GM10248 (cell line): Measurements from ENCODE around the gene COMMD8.

Experiments
- CTCF ChIA-PET: fragments of 300-600 bp; sonication (Branson Sonifier 250); formaldehyde crosslinking; extraction: SDS; loops from one replicate; lab custom pipeline; 2021; ENCODE audit warnings: antibody characterized with exemption; lab: Yijun Ruan, JAX
- POLR2A ChIA-PET: fragments of 350-650 bp; sonication (Branson Sonifier 250); formaldehyde crosslinking; extraction: SDS; loops from one replicate; lab custom pipeline; 2020; ENCODE audit warnings: antibody characterized with exemption; lab: Yijun Ruan, JAX
- DNase-seq: peaks from one replicate; pipeline ENCODE4 v3.0.0; 2012; ENCODE audit errors: extremely low spot score
- CTCF ChIP-seq: IDR thresholded peaks from 2 replicates; pipeline ENCODE4 v1.5.1; 2012; ENCODE audit warnings: mild to moderate bottlenecking, low read depth; ENCODE audit errors: extremely low read depth, missing control alignments, control extremely low read depth

The COMMD8 gene

GRCh38 chr4:47468706-47469365 lies 5.3 kb upstream of the COMMD8 start:
- no peak for TF ChIP-seq CTCF
- CTCF ChIA-PET = interaction anchor here (0.7 to 4.3 kb wide), 5 partner anchors 13 to 371 kb away, joined by 3 to 19 read pairs (median 3); no protein-coding TSS in a partner anchor
- POLR2A ChIA-PET = no interaction called here
- DNase-seq = no peak

DNA sequence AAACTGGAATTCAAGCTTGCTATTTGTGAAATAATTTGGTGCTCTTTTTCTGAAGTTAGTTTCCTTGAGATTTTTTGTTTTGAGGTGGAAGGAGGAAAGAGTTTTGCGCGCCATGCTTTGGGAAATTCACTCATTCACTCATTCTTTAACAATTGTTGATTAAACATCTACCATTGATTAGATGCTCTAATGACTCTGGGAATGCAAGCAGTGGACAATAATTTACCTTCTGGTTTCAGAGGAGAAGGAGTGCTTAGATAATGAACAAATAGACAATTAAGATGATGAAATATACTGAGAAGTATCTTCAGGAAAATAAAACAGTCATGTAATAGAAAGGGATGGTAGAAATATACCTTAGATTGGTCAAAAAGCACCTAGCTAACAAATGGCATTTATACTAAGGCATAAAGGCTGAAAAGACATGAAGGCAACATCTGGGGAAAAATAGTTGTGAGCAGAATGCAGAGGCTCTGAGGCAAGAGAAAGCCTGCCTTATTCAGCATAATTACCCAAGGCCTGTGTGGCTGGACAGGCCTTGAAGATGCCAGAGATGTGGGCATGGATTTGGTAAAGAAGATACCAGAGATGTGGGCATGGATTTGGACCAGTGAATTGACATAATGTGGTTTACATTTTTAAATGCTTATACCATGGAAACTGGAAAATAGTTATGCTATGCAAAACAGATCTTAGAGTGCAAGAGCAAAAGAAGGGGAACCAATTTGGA lies 2.7 kb upstream of the COMMD8 start:
- POLR2A ChIA-PET = no interaction called here

GRCh38 chr4:47465004-47465403 lies 1.5 kb upstream of the COMMD8 start:
- TF ChIP-seq CTCF = no peak
- ChIA-PET CTCF (interaction anchor here (1.1 to 2.3 kb wide), 4 partner anchors 13 to 99 kb away, joined by 3 to 15 read pairs (median 3); no protein-coding TSS in a partner anchor), POLR2A (no interaction called here)
- DNase-seq = peak; percentile 23

More for the DNA sequence above, 2.7 kb upstream of the COMMD8 start:
- no peak for TF ChIP-seq CTCF
- DNase-seq = no peak
- CTCF ChIA-PET = interaction anchor here (0.9 to 1.1 kb wide), 3 partner anchors 10 to 45 kb away, joined by 3 read pairs; no protein-coding TSS in a partner anchor

GRCh38 chr4:47462799-47463234 lies 685 bp downstream of the COMMD8 start:
- TF ChIP-seq CTCF = no peak
- ChIA-PET POLR2A (interaction anchor here (1.2 to 1.3 kb wide), 2 partner anchors 22 to 452 kb away, joined by 3 to 10 read pairs; partner anchors contain the start of genes ATP10D and NFXL1), CTCF (interaction anchor here (1.0 to 2.6 kb wide), 14 partner anchors 9 to 105 kb away, joined by 3 to 15 read pairs (median 4); partner anchors contain the start of gene ATP10D)
- no peak for DNase-seq

GRCh38 chr4:47451657-47452056 lies 11.8 kb downstream of the COMMD8 start:
- ChIA-PET CTCF (interaction anchor here (1.2 kb wide), 1 partner anchor 13 kb away, joined by 4 read pairs; no protein-coding TSS in a partner anchor), POLR2A (no interaction called here)
- TF ChIP-seq CTCF = no peak
- no peak for DNase-seq

DNA sequence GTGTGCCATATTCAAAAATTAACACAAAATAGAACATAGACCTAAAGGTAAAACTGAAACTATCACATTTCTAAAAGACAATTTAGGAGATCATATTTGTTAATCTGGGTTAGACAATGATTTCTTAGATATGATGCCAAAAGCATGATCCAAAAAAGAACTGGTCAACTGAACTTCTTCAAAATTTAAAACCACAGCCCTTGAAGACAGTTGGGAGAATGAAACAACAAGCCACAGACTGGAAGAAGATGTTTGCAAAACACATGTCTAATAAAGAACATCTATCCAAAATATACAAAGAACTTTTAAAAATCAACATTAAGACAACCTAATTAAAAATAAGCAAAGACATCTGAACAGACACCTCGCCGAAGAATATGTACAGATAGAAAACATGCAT lies 19.5 kb downstream of the COMMD8 start:
- POLR2A ChIA-PET = no interaction called here
- CTCF ChIA-PET = no interaction called here
- TF ChIP-seq CTCF = no peak
- DNase-seq = no peak
